AG04450 (cell line): ENCODE data around the gene GALNT5. TPM values are rescaled to one million over a fixed set of nuclear protein-coding genes. Genes with fewer than 3 reads are reported as not detected.

Experiments used
- CTCF ChIA-PET: fragments of 300-600, 350-600 bp; formaldehyde crosslinking; extraction: SDS; loops from one replicate; lab custom pipeline; 2022; ENCODE audit warnings: antibody characterized with exemption, inconsistent platforms; lab: Charles Lee
- POLR2A ChIA-PET: fragments of 350-600 bp; formaldehyde crosslinking; extraction: SDS; loops from one replicate; lab custom pipeline; 2021; ENCODE audit warnings: antibody characterized with exemption, inconsistent platforms; lab: Yijun Ruan, JAX
- DNase-seq: peaks from one replicate; pipeline ENCODE4 v3.0.0-alpha.2; 2011; ENCODE audit warnings: low read depth, low spot score
- H3K27ac ChIP-seq: one replicate; pipeline ENCODE4 v1.5.1; 2012; ENCODE audit warnings: low read depth, low read length, control low read depth
- H3K27me3 ChIP-seq: one replicate; pipeline ENCODE4 v1.6.0; 2012; ENCODE audit warnings: low read length; ENCODE audit not compliant: control insufficient read depth, insufficient read depth
- H3K4me3 ChIP-seq: 2 replicates; pipeline ENCODE4 v1.5.1; 2011; ENCODE audit warnings: mild to moderate bottlenecking, low read depth, low read length, control low read depth
- H3K9me3 ChIP-seq: 2 replicates; pipeline ENCODE4 v1.5.1; 2012; ENCODE audit warnings: low read length; ENCODE audit not compliant: control insufficient read depth, insufficient read depth
- polyA plus RNA-seq: library from polyadenylated mRNA; depleted of rRNA; stranded (reverse); fragments of >200 nt; gene quantifications from 2 replicates; pipeline ENCODE4 v1.2.3, GENCODE V29; 2011
- TF ChIP-seq, protein P1 (sequence below): IDR thresholded peaks from 2 replicates; pipeline ENCODE4 v1.5.1; 2011; ENCODE audit warnings: low read depth, low read length, control low read depth, inconsistent platforms

Gene GALNT5
- polyA plus RNA-seq, 1 experiment = 55.0 TPM

DNA sequence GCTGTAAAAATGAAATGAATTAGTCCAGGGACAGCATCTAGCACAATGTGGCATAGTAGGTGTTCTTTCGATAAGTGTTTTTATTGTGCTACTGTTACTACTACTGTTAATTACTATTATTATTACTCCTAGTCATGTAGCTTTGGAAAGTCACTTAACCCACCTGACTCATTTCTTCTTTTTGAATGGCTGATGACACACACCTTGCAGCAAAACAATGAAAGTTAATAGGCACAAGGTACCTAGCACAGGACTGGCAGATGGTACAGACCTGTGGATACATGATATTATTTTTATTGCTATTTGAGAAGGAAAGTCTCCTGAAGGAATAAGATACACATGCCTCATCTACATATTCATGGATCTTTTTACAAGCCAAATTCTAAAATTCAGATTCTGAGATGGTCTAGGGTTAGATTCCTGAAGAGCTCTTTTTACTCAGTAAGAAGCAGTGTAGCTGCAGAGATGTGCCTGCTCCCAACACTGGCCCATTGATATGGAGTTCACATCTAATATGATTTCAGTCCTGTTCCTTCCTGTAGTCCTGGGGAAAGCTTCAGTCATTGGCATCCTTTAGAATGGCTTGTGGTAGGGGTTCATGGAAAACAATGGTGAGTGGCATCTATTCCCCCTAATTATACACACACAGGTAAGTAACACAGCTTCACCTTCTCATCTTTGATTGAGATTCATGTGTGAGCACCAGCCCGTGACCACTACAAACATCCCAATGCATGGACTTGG, 76.0 kb downstream of the GALNT5 start:
- H3K4me3 ChIP-seq = no peak overlapping the region
- no peaks in the 10 kb centered on the region for H3K9me3 ChIP-seq
- TF ChIP-seq, protein P1, sequence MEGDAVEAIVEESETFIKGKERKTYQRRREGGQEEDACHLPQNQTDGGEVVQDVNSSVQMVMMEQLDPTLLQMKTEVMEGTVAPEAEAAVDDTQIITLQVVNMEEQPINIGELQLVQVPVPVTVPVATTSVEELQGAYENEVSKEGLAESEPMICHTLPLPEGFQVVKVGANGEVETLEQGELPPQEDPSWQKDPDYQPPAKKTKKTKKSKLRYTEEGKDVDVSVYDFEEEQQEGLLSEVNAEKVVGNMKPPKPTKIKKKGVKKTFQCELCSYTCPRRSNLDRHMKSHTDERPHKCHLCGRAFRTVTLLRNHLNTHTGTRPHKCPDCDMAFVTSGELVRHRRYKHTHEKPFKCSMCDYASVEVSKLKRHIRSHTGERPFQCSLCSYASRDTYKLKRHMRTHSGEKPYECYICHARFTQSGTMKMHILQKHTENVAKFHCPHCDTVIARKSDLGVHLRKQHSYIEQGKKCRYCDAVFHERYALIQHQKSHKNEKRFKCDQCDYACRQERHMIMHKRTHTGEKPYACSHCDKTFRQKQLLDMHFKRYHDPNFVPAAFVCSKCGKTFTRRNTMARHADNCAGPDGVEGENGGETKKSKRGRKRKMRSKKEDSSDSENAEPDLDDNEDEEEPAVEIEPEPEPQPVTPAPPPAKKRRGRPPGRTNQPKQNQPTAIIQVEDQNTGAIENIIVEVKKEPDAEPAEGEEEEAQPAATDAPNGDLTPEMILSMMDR = no peak
- H3K27me3 ChIP-seq = no peaks in the 10 kb centered on the region
- no peak overlapping the region for H3K27ac ChIP-seq
- POLR2A ChIA-PET = no interaction called here
- CTCF ChIA-PET = interaction anchor here (5.9 to 10.3 kb wide), 3 partner anchors 8 to 28 kb away, joined by 96 to 299 read pairs (median 166); partner anchors contain the start of gene ERMN
- DNase-seq = no peak

GRCh38 chr2:157334335-157334734, 76.8 kb downstream of the GALNT5 start:
- TF ChIP-seq, protein P1 = no peak
- ChIA-PET CTCF (interaction anchor here (1.0 to 10.3 kb wide), 5 partner anchors 9 to 141 kb away, joined by 4 to 299 read pairs (median 96); partner anchors contain the start of gene ERMN), POLR2A (no interaction called here)
- H3K4me3 ChIP-seq = no peak overlapping the region
- no peaks in the 10 kb centered on the region for H3K9me3 ChIP-seq
- no peak for DNase-seq
- H3K27ac ChIP-seq = no peak overlapping the region
- no peaks in the 10 kb centered on the region for H3K27me3 ChIP-seq

- ChIA-PET POLR2A (no interaction called here), CTCF (interaction anchor here (0.5 to 10.3 kb wide), 11 partner anchors 10 to 1962 kb away, joined by 3 to 299 read pairs (median 6); partner anchors contain the start of gene ERMN)
- Histone ChIP-seq H3K27ac (no peak overlapping the region), H3K9me3 (no peaks in the 10 kb centered on the region), H3K27me3 (no peaks in the 10 kb centered on the region), H3K4me3 (no peak overlapping the region)
- DNase-seq = no peak
- TF ChIP-seq, protein P1 = no peak
Measured at GRCh38 chr2:157334797-157335196, 77.3 kb downstream of the GALNT5 start.

GRCh38 chr2:157336137-157337010, 78.9 kb downstream of the GALNT5 start:
- no peak overlapping the region for H3K27ac ChIP-seq
- TF ChIP-seq, protein P1 = peak; percentile 76
- no peak overlapping the region for H3K4me3 ChIP-seq
- H3K9me3 ChIP-seq = no peaks in the 10 kb centered on the region
- no peaks in the 10 kb centered on the region for H3K27me3 ChIP-seq
- CTCF ChIA-PET = interaction anchor here (0.5 to 10.3 kb wide), 32 partner anchors 7 to 1967 kb away, joined by 3 to 299 read pairs (median 5); partner anchors contain the start of gene ERMN
- POLR2A ChIA-PET = no interaction called here
- DNase-seq = no peak
